H1 (cell line): ENCODE data around the gene TNNC1. TPM values are rescaled to one million over a fixed set of nuclear protein-coding genes. Genes with fewer than 3 reads are reported as not detected.

Experiments
- CTCF ChIA-PET: fragments of 300-600 bp; sonication (Branson Sonifier 250); formaldehyde crosslinking; loops from one replicate; lab custom pipeline; 2021; ENCODE audit not compliant: partially characterized antibody; lab: Charles Lee
- POLR2A ChIA-PET: fragments of 300-600 bp; sonication (Branson Sonifier 250); formaldehyde crosslinking; loops from one replicate; lab custom pipeline; 2021; ENCODE audit warnings: inconsistent platforms; ENCODE audit not compliant: partially characterized antibody; lab: Charles Lee
- DNase-seq, 2 experiments: peaks; one replicate each; pipeline versions ENCODE4 v3.0.0 to v3.0.0-alpha.2; 2010 to 2022; ENCODE audit warnings: low spot score in 2 of 2, low read depth in 1 of 2, mixed read lengths in 1 of 2
- FAIRE-seq: peaks from 2 replicates; lab custom pipeline; 2011; peaks lifted over from hg19 to GRCh38; lab: Jason Lieb, UNC
- H2AFZ ChIP-seq: 2 replicates; pipeline ENCODE4 v1.8.1; 2012; ENCODE audit warnings: low read length, inconsistent platforms
- H2AK5ac ChIP-seq: 2 replicates; pipeline ENCODE4 v1.6.1; 2013; ENCODE audit warnings: low read depth, low read length
- H2BK120ac ChIP-seq: replicated peaks from 2 replicates; pipeline ENCODE3; 2013; ENCODE audit warnings: low read depth, low read length, inconsistent platforms
- H2BK12ac ChIP-seq: 2 replicates; pipeline ENCODE4 v1.6.1; 2013; ENCODE audit warnings: low read depth, low read length
- H2BK15ac ChIP-seq: 2 replicates; pipeline ENCODE4 v1.6.1; 2013; ENCODE audit warnings: low read length
- H2BK20ac ChIP-seq: 2 replicates; pipeline ENCODE4 v1.6.1; 2013; ENCODE audit warnings: low read length
- H2BK5ac ChIP-seq: 2 replicates; pipeline ENCODE4 v1.6.1; 2013; ENCODE audit warnings: low read depth, low read length
- H3K14ac ChIP-seq: 2 replicates; pipeline ENCODE4 v1.6.1; 2013; ENCODE audit warnings: inconsistent platforms; ENCODE audit not compliant: insufficient read length
- H3K18ac ChIP-seq: 2 replicates; pipeline ENCODE4 v1.6.1; 2013; ENCODE audit warnings: low read length; ENCODE audit errors: extremely low read depth
- H3K23ac ChIP-seq: 2 replicates; pipeline ENCODE4 v1.6.1; 2013; ENCODE audit warnings: inconsistent platforms; ENCODE audit not compliant: insufficient read length
- H3K23me2 ChIP-seq: 2 replicates; pipeline ENCODE4 v1.6.1; 2013; ENCODE audit warnings: low read depth, low read length
- H3K27ac ChIP-seq: 2 replicates; pipeline ENCODE4 v1.6.1; 2011; ENCODE audit warnings: low read depth, low read length, inconsistent platforms
- H3K27me3 ChIP-seq, 4 experiments: replicated peaks in 1 of 4; 1 replicate in 1 of 4; 2 replicates in 3 of 4; pipeline versions ENCODE4 v1.6.1 to v1.8.1; 2011 to 2013; ENCODE audit warnings: low read length in 3 of 4, mild to moderate bottlenecking in 3 of 4, inconsistent platforms in 2 of 4, mixed read lengths in 2 of 4, moderate library complexity in 1 of 4; ENCODE audit not compliant: control insufficient read depth in 3 of 4, insufficient read depth in 3 of 4; ENCODE audit errors: extremely low read depth in 1 of 4
- H3K36me3 ChIP-seq, 4 experiments: 2 replicates each; pipeline versions ENCODE4 v1.6.1 to v1.8.1; 2011 to 2013; ENCODE audit warnings: mild to moderate bottlenecking in 4 of 4, low read length in 3 of 4, moderate library complexity in 2 of 4, control low read depth in 1 of 4, inconsistent platforms in 1 of 4; ENCODE audit not compliant: insufficient read depth in 4 of 4, control insufficient read depth in 2 of 4
- H3K4ac ChIP-seq: replicated peaks from 2 replicates; pipeline ENCODE3; 2013; ENCODE audit warnings: low read length, low read depth, mixed read lengths, inconsistent platforms; ENCODE audit not compliant: insufficient read length
- H3K4me1 ChIP-seq, 4 experiments: replicated peaks in 1 of 4; 1 replicate in 1 of 4; 2 replicates in 3 of 4; pipeline versions ENCODE4 v1.6.1 to v1.8.1; 2011 to 2013; ENCODE audit warnings: low read length in 3 of 4, inconsistent platforms in 2 of 4, mixed read lengths in 1 of 4; ENCODE audit not compliant: insufficient read depth in 4 of 4, control insufficient read depth in 3 of 4
- H3K4me2 ChIP-seq, 2 experiments: 2 replicates each; pipeline versions ENCODE4 v1.6.1 to v1.8.1; 2011 to 2013; ENCODE audit warnings: low read depth in 2 of 2, low read length in 2 of 2, control low read depth in 1 of 2, inconsistent platforms in 1 of 2, mild to moderate bottlenecking in 1 of 2; ENCODE audit not compliant: insufficient read depth in 1 of 2
- H3K4me3 ChIP-seq, 4 experiments: fragments of 200-600, 300-600 bp in 1 of 4; sonication (generic), shearing (Covaris generic), sonication (Bioruptor Twin) in 1 of 4; 2 replicates each; pipeline versions ENCODE4 v1.5.1 to v1.8.1; 2011 to 2016; ENCODE audit warnings: low read length in 4 of 4, low read depth in 3 of 4, control low read depth in 2 of 4, inconsistent platforms in 2 of 4, mild to moderate bottlenecking in 2 of 4, mixed read lengths in 1 of 4, moderate library complexity in 1 of 4; ENCODE audit not compliant: insufficient read depth in 2 of 4; ENCODE audit errors: extremely low read depth in 1 of 4
- H3K56ac ChIP-seq: replicated peaks from 2 replicates; pipeline ENCODE3; 2013; ENCODE audit warnings: low read depth, mild to moderate bottlenecking, mixed read lengths, low read length, inconsistent platforms; ENCODE audit not compliant: insufficient read length
- H3K79me1 ChIP-seq: 2 replicates; pipeline ENCODE4 v1.6.1; 2013; ENCODE audit warnings: low read depth, low read length, control low read depth
- H3K79me2 ChIP-seq, 2 experiments: 2 replicates each; pipeline versions ENCODE4 v1.6.1 to v1.8.1; 2012 to 2013; ENCODE audit warnings: low read length in 2 of 2, mild to moderate bottlenecking in 2 of 2, inconsistent platforms in 1 of 2; ENCODE audit not compliant: insufficient read depth in 2 of 2, control insufficient read depth in 1 of 2
- H3K9ac ChIP-seq, 4 experiments: replicated peaks in 1 of 4; 1 replicate in 1 of 4; 2 replicates in 3 of 4; pipeline versions ENCODE4 v1.6.1 to v1.8.1; 2011 to 2013; ENCODE audit warnings: low read depth in 3 of 4, low read length in 3 of 4, control low read depth in 2 of 4, mild to moderate bottlenecking in 2 of 4, moderate library complexity in 2 of 4, inconsistent platforms in 1 of 4; ENCODE audit errors: extremely low read depth in 1 of 4
- H3K9me3 ChIP-seq, 2 experiments: 2 replicates each; pipeline versions ENCODE4 v1.6.1 to v1.8.1; 2012 to 2013; ENCODE audit warnings: mild to moderate bottlenecking in 2 of 2, moderate library complexity in 2 of 2, control low read depth in 1 of 2, inconsistent platforms in 1 of 2, low read depth in 1 of 2, low read length in 1 of 2, mixed read lengths in 1 of 2; ENCODE audit not compliant: insufficient read depth in 2 of 2
- H4K20me1 ChIP-seq, 2 experiments: replicated peaks in 1 of 2; 2 replicates each; pipeline versions ENCODE3 to v1.8.1; 2011 to 2013; ENCODE audit warnings: inconsistent platforms in 2 of 2, low read length in 2 of 2, mild to moderate bottlenecking in 1 of 2; ENCODE audit not compliant: insufficient read depth in 2 of 2, control insufficient read depth in 1 of 2
- H4K5ac ChIP-seq: 2 replicates; pipeline ENCODE4 v1.6.1; 2013; ENCODE audit warnings: low read length, low read depth, mixed read lengths, inconsistent platforms; ENCODE audit not compliant: insufficient read length
- H4K8ac ChIP-seq: 2 replicates; pipeline ENCODE4 v1.8.0; 2013; ENCODE audit warnings: mild to moderate bottlenecking, moderate library complexity, low read length, inconsistent platforms; ENCODE audit not compliant: insufficient read depth; ENCODE audit errors: extremely low read depth
- H4K91ac ChIP-seq: replicated peaks from 2 replicates; pipeline ENCODE3; 2013; ENCODE audit warnings: low read length, mixed read lengths, inconsistent platforms; ENCODE audit not compliant: insufficient read length
- CREB1 ChIP-seq: IDR thresholded peaks from 2 replicates; pipeline ENCODE4 v1.6.1; 2012; ENCODE audit warnings: inconsistent platforms
- GABPA ChIP-seq: IDR thresholded peaks from 2 replicates; pipeline ENCODE4 v1.6.1; 2011; ENCODE audit warnings: mild to moderate bottlenecking, low read length, moderate library complexity, borderline replicate concordance; ENCODE audit not compliant: insufficient read depth
- JUN ChIP-seq: IDR thresholded peaks from 2 replicates; pipeline ENCODE4 v1.6.1; 2011; ENCODE audit warnings: low read depth, mild to moderate bottlenecking, improper control_type of control experiment, low read length
- RNF2 ChIP-seq: fragments of 200-900, 300-1000 bp; sonication (generic); IDR thresholded peaks from 2 replicates; pipeline ENCODE4 v1.7.1; 2016; ENCODE audit warnings: borderline replicate concordance, low read depth, mild to moderate bottlenecking, antibody characterized with exemption, low read length; ENCODE audit not compliant: poor library complexity, severe bottlenecking; ENCODE audit errors: missing control alignments
- TAF1 ChIP-seq: IDR thresholded peaks from 2 replicates; pipeline ENCODE4 v1.6.1; 2011; ENCODE audit warnings: mild to moderate bottlenecking, low read depth, low read length
- WGBS, 2 experiments: shearing (Covaris generic) in 1 of 2; methylation state at CpG; one replicate each; pipeline versions ENCODE4 v1.1.6 to v1.1.7; 2013 to 2015; ENCODE audit warnings: low lambda C conversion rate in 2 of 2, mixed read lengths in 2 of 2, inconsistent platforms in 1 of 2, low coverage in 1 of 2, missing lambda C conversion rate in 1 of 2; ENCODE audit not compliant: insufficient replicate concordance in 2 of 2, insufficient coverage in 1 of 2, insufficient read length in 1 of 2; ENCODE audit errors: extremely low coverage in 1 of 2, missing lambda C conversion rate in 1 of 2; 5-methylcytosine and 5-hydroxymethylcytosine counted together
- polyA plus RNA-seq, 7 experiments: library from polyadenylated mRNA; depleted of rRNA in 3 of 7; stranded (reverse) in 5 of 7; unstranded in 2 of 7; fragments of >200 nt in 5 of 7; fragments of 200-250 nt in 2 of 7; gene quantifications; 1 replicate in 5 of 7; 2 replicates in 1 of 7; 4 replicates in 1 of 7; pipeline versions ENCODE4 v1.2.1 to v1.2.3, GENCODE V29; 2011 to 2013; ENCODE audit warnings: missing spikeins in 2 of 7, mixed read lengths in 2 of 7
- total RNA-seq: library from RNA; stranded (reverse); fragmentation: NEBNext Ultra II Directional; extraction: Animal tissue kit (Norgen Biotek cat#: 25700); gene quantifications from 2 replicates; pipeline ENCODE4 v1.2.1, GENCODE V29; 2021

Gene TNNC1
- total and polyA plus RNA-seq, 2 of the 8 experiments (the other 6 are each of a cell fraction or from before 2014, with no cell fraction given), result 5.8 to 16.4 TPM

- Histone ChIP-seq H2AK5ac (no peak within 1 kb of the TSS), H3K23ac (no peak within 1 kb of the TSS), H3K9me3 (no peaks in the 10 kb centered on the region), H2BK20ac (no peak within 1 kb of the TSS), H2AFZ (no peak within 1 kb of the TSS), H3K79me1 (no peaks in the 10 kb centered on the region), H3K27me3 (no peaks in the 10 kb centered on the region; a peak in 1 of 7 replicates), H3K4me1 (peaks cover 0 to 6% (median under 1%) of the 10 kb centered on the region in 4 experiments; a peak in 3 of 7 replicates), H3K79me2 (no peaks in the 10 kb centered on the region), H3K18ac (no peak within 1 kb of the TSS), H4K20me1 (peaks cover 0 to 9% of the 10 kb centered on the region in 2 experiments), H4K8ac (peak within 1 kb of the TSS; percentile 4; the same call in 1 of the 2 replicates), H2BK120ac (no peak within 1 kb of the TSS), H3K4me2 (no peak within 1 kb of the TSS), H3K4ac (no peak within 1 kb of the TSS), H3K9ac (no peak within 1 kb of the TSS), H3K27ac (no peak within 1 kb of the TSS; the same call in 1 of the 2 replicates), H3K14ac (no peak within 1 kb of the TSS), H2BK12ac (no peak within 1 kb of the TSS), H4K5ac (no peak within 1 kb of the TSS), H3K36me3 (peaks cover 4 to 25% (median 19%) of the 10 kb centered on the region in 4 experiments; a peak in 6 of 8 replicates), H2BK5ac (no peak within 1 kb of the TSS), H2BK15ac (no peak within 1 kb of the TSS), H3K4me3 (no peak within 1 kb of the TSS), H4K91ac (no peak within 1 kb of the TSS), H3K56ac (no peak within 1 kb of the TSS), H3K23me2 (no peaks in the 10 kb centered on the region)
- FAIRE-seq, result no peak
- TF ChIP-seq JUN (no peak), RNF2 (no peak), GABPA (no peak), CREB1 (no peak), TAF1 (no peak)
- no peak for DNase-seq
- CTCF ChIA-PET, result interaction anchor here (0.8 to 3.6 kb wide), 6 partner anchors 13 to 47 kb away, joined by 3 to 11 read pairs (median 4); no protein-coding TSS in a partner anchor
- 95% methylated on average over 23 of the region's 25 CpGs; no CpG with 5 or more reads in 1 of the 2 experiments for WGBS, 2 experiments
- POLR2A ChIA-PET, result interaction anchor here (0.7 to 1.9 kb wide), 5 partner anchors 11 to 191 kb away, joined by 3 to 5 read pairs (median 5); partner anchors contain the start of genes GNL3 and PBRM1
These were observed 41.1 kb upstream of the TNNC1 start, which contains the start of gene STAB1 for GRCh38 chr3:52494886-52495495. TSS of gene STAB1 (plus strand) at chr3:52495338. CDS start at chr3:52495414, 76 bp downstream.
